GM23248 (cell line): ENCODE data around the gene SET. TPM values are rescaled to one million over a fixed set of nuclear protein-coding genes. Genes with fewer than 3 reads are reported as not detected.

Experiments used
- DNase-seq: peaks from one replicate; pipeline ENCODE4 v3.0.0-alpha.2; 2015
- H2AFZ ChIP-seq: fragments of 200-600 bp; sonication (generic); 2 replicates; pipeline ENCODE4 v1.6.1; 2016; ENCODE audit warnings: antibody characterized with exemption
- H3F3A ChIP-seq: fragments of 200-600 bp; sonication (generic); 2 replicates; pipeline ENCODE4 v1.6.1; 2016; ENCODE audit warnings: mild to moderate bottlenecking, antibody characterized with exemption, mixed run types; ENCODE audit not compliant: insufficient read depth
- H3K27ac ChIP-seq: fragments of 200-600 bp; sonication (generic); 2 replicates; pipeline ENCODE4 v1.5.1; 2016; ENCODE audit warnings: mild to moderate bottlenecking
- H3K27me3 ChIP-seq: fragments of 200-600 bp; sonication (generic); replicated peaks from 2 replicates; pipeline ENCODE4 v1.6.1; 2016; ENCODE audit warnings: mild to moderate bottlenecking; ENCODE audit not compliant: insufficient read depth
- H3K36me3 ChIP-seq: fragments of 200-600 bp; sonication (generic); 2 replicates; pipeline ENCODE4 v1.6.1; 2016; ENCODE audit warnings: low read depth, mild to moderate bottlenecking
- H3K4me1 ChIP-seq: fragments of 200-600 bp; sonication (generic); 2 replicates; pipeline ENCODE4 v1.6.1; 2016; ENCODE audit warnings: mild to moderate bottlenecking; ENCODE audit not compliant: insufficient read depth
- H3K4me2 ChIP-seq: fragments of 200-600 bp; sonication (generic); one replicate; pipeline ENCODE4 v1.6.1; 2016; ENCODE audit warnings: mild to moderate bottlenecking; ENCODE audit not compliant: unreplicated experiment
- H3K4me3 ChIP-seq: fragments of 200-600 bp; sonication (generic); 2 replicates; pipeline ENCODE4 v1.5.1; 2016; ENCODE audit warnings: mild to moderate bottlenecking
- H3K79me2 ChIP-seq: fragments of 200-600 bp; sonication (generic); 2 replicates; pipeline ENCODE4 v1.6.1; 2016; ENCODE audit warnings: mild to moderate bottlenecking; ENCODE audit not compliant: insufficient read depth
- H3K9ac ChIP-seq: fragments of 200-600 bp; sonication (generic); 2 replicates; pipeline ENCODE4 v1.6.1; 2016; ENCODE audit warnings: mild to moderate bottlenecking
- H3K9me2 ChIP-seq: fragments of 200-600 bp; sonication (generic); 2 replicates; pipeline ENCODE4 v1.6.1; 2016; ENCODE audit warnings: mixed run types, mild to moderate bottlenecking, moderate library complexity; ENCODE audit not compliant: insufficient read depth
- H3K9me3 ChIP-seq: fragments of 200-600 bp; sonication (generic); one replicate; pipeline ENCODE4 v1.6.1; 2017; ENCODE audit warnings: low read depth
- H4K20me1 ChIP-seq: fragments of 200-600 bp; sonication (generic); 2 replicates; pipeline ENCODE4 v1.6.0; 2016; ENCODE audit not compliant: insufficient read depth
- EZH2 ChIP-seq: fragments of 200-600 bp; sonication (generic); IDR thresholded peaks from 2 replicates; pipeline ENCODE4 v1.6.1; 2018; ENCODE audit warnings: antibody characterized with exemption, mild to moderate bottlenecking; ENCODE audit not compliant: insufficient read depth, poor library complexity, severe bottlenecking
- EZH2phosphoT487 ChIP-seq: fragments of 200-600 bp; sonication (generic); IDR thresholded peaks from 2 replicates; pipeline ENCODE4 v1.6.1; 2018; ENCODE audit warnings: antibody characterized with exemption, moderate library complexity, mild to moderate bottlenecking, low read depth; ENCODE audit not compliant: insufficient read depth
- WGBS, 2 experiments: methylation state at CpG; one replicate each; pipeline ENCODE4 v1.1.6; 2015 to 2017; ENCODE audit warnings: low lambda C conversion rate in 2 of 2, low coverage in 1 of 2; ENCODE audit errors: missing lambda C conversion rate in 2 of 2; 5-methylcytosine and 5-hydroxymethylcytosine counted together
- in situ Hi-C: fragments of 300-500 bp; cut with MboI; formaldehyde crosslinking; loops from 2 replicates; pipeline ENCODE4 v1.15.0; 2020
- polyA plus RNA-seq: library from polyadenylated mRNA; unstranded; fragments of >200 nt; fragmentation: Nextera tagmentation; extraction: Ambion mirVana; gene quantifications from 2 replicates; pipeline ENCODE4 v1.2.1, GENCODE V29; 2016
- total RNA-seq: library from RNA; depleted of rRNA; stranded (reverse); fragments of >200 nt; shearing (Covaris generic); gene quantifications from 2 replicates; pipeline ENCODE4 v1.2.3, GENCODE V29; 2014

SET gene
- total and polyA plus RNA-seq, 2 experiments from 2014 or later = 175 to 283 TPM

GRCh38 chr9:128722380-128723351 lies 33.6 kb downstream of the SET start:
- Histone ChIP-seq H3K27me3 (no peaks in the 10 kb centered on the region), H3K9me3 (no peaks in the 10 kb centered on the region), H3K4me2 (no peak overlapping the region), H2AFZ (no peak overlapping the region), H3K9me2 (no peaks in the 10 kb centered on the region), H3K79me2 (no peaks in the 10 kb centered on the region), H3K4me1 (no peaks in the 10 kb centered on the region), H3F3A (0 out of 2 replicates have a peak, but pooled peaks cover 5% of the 10 kb centered on the region), H3K36me3 (no peaks in the 10 kb centered on the region), H3K9ac (no peak overlapping the region), H3K4me3 (no peak overlapping the region), H4K20me1 (no peaks in the 10 kb centered on the region), H3K27ac (no peak overlapping the region)
- TF ChIP-seq EZH2 (no peak), EZH2phosphoT487 (no peak)
- WGBS, 2 experiments = 69 to 72% methylated on average over 9 of the region's 9 CpGs
- DNase-seq = no peak
- in situ Hi-C loops = no loop called here

- peak overlapping the region; percentile 84 for H3K4me2 ChIP-seq
Measured at GRCh38 chr9:128723352-128723865, 34.4 kb downstream of the SET start.

GRCh38 chr9:128723866-128724743 lies 35.1 kb downstream of the SET start, which contains the start of gene ZDHHC12:
TSS of gene ZDHHC12 (minus strand) at chr9:128724127. CDS start at chr9:128724093, 34 bp downstream.
- Histone ChIP-seq H3K27ac (no peak within 1 kb of the TSS), H3K4me2 (peak within 1 kb of the TSS; percentile 84), H3K9ac (peak within 1 kb of the TSS; percentile 60), H2AFZ (peak within 1 kb of the TSS; percentile 88), H3K9me3 (no peaks in the 10 kb centered on the region), H3K79me2 (no peaks in the 10 kb centered on the region), H3K4me1 (no peaks in the 10 kb centered on the region), H4K20me1 (no peaks in the 10 kb centered on the region), H3F3A (0 out of 2 replicates have a peak, but pooled peaks cover 5% of the 10 kb centered on the region), H3K27me3 (no peaks in the 10 kb centered on the region), H3K36me3 (no peaks in the 10 kb centered on the region), H3K9me2 (no peaks in the 10 kb centered on the region), H3K4me3 (peak within 1 kb of the TSS; percentile 75)
- in situ Hi-C loops = no loop called here
- WGBS, 2 experiments = 5 to 11% methylated on average over 32 to 46 of the region's 68 CpGs
- DNase-seq = peak; percentile 96
- TF ChIP-seq EZH2phosphoT487 = no peak
- TF ChIP-seq EZH2 = no peak

More at GRCh38 chr9:128723352-128723865, 34.4 kb downstream of the SET start:
- Histone ChIP-seq H3K27ac (no peak overlapping the region), H4K20me1 (no peaks in the 10 kb centered on the region), H3K9ac (peak overlapping the region; percentile 60), H3K9me3 (no peaks in the 10 kb centered on the region), H3K79me2 (no peaks in the 10 kb centered on the region), H3K36me3 (no peaks in the 10 kb centered on the region), H3K9me2 (no peaks in the 10 kb centered on the region), H3K4me1 (no peaks in the 10 kb centered on the region), H2AFZ (peak overlapping the region; percentile 88), H3K27me3 (no peaks in the 10 kb centered on the region), H3F3A (0 out of 2 replicates have a peak, but pooled peaks cover 5% of the 10 kb centered on the region), H3K4me3 (peak overlapping the region; percentile 75)
- DNase-seq = no peak
- WGBS, 2 experiments = 42 to 57% methylated on average over 6 to 7 of the region's 7 CpGs
- in situ Hi-C loops = no loop called here
- TF ChIP-seq EZH2 (no peak), EZH2phosphoT487 (no peak)

GRCh38 chr9:128724744-128725211 lies 35.8 kb downstream of the SET start:
- Histone ChIP-seq H3K27ac (no peak overlapping the region), H3K9ac (no peak overlapping the region), H3K27me3 (no peaks in the 10 kb centered on the region), H2AFZ (peak overlapping the region; percentile 88), H3K9me3 (no peaks in the 10 kb centered on the region), H3K9me2 (no peaks in the 10 kb centered on the region), H3F3A (0 out of 2 replicates have a peak, but pooled peaks cover 5% of the 10 kb centered on the region), H4K20me1 (no peaks in the 10 kb centered on the region), H3K4me1 (no peaks in the 10 kb centered on the region), H3K4me2 (peak overlapping the region; percentile 84), H3K79me2 (no peaks in the 10 kb centered on the region), H3K4me3 (peak overlapping the region; percentile 75), H3K36me3 (no peaks in the 10 kb centered on the region)
- 4 to 5% methylated on average over 10 of the region's 10 CpGs for WGBS, 2 experiments
- DNase-seq = peak; percentile 64
- TF ChIP-seq EZH2phosphoT487 (no peak), EZH2 (no peak)
- in situ Hi-C loops = no loop called here
